Measurements from ENCODE around the gene FN3KRP. TPM values are rescaled to one million over a fixed set of nuclear protein-coding genes. Genes with fewer than 3 reads are reported as not detected.

Gene FN3KRP
- total and polyA plus RNA-seq, 2 of the 13 experiments (the other 11 are each of a cell fraction or from before 2014, with no cell fraction given), result 22.4 to 28.2 TPM

DNA sequence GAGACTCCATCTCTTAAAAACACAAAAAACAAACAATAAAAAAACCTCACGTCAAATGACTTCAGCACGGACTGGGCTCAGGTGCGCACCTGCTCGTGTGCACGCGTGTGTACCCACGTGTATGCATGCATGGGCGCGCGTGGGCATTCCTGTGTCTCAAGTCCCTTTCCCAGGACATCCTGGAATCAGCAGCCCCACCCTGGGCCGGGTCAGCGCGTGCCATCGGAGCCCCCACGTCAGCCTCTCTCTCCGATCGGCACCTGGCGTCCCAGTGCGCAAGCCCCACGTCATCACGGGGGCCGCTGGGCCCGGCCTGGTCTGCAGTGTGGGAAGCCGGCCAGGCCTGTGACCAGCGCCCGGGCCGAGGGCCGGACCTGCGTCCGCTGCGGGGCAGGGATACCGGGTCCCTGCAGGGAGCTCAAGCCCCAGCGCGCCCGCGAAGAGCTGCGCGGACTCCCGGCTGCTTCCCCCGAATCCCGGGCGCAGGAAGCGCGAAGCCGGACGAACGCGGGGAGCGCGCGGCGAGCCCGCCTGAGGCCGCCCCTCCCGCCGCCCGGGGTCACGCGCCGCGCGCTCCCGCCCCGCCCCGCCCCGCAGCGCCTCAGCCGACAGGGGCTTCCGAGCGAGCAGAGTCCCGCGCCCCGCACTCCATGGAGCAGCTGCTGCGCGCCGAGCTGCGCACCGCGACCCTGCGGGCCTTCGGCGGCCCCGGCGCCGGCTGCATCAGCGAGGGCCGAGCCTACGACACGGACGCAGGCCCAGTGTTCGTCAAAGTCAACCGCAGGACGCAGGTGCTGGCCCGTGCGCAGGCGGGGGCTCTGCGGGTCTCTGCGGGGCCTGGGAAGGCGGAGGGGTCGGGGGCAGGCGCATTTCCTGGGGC is 18.7 kb downstream of the FN3KRP start, which contains the start of gene FN3K (continued):
- TF ChIP-seq ZNF142 (CRISPR knock-in tag; IDR thresholded peaks at IDR 0.05), result peak; percentile 65
- TF ChIP-seq, protein P1, sequence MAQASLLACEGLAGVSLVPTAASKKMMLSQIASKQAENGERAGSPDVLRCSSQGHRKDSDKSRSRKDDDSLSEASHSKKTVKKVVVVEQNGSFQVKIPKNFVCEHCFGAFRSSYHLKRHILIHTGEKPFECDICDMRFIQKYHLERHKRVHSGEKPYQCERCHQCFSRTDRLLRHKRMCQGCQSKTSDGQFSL (CRISPR knock-in tag; IDR thresholded peaks at IDR 0.05), result peak; percentile 69; the same call in 1 of the 2 replicates

DNA sequence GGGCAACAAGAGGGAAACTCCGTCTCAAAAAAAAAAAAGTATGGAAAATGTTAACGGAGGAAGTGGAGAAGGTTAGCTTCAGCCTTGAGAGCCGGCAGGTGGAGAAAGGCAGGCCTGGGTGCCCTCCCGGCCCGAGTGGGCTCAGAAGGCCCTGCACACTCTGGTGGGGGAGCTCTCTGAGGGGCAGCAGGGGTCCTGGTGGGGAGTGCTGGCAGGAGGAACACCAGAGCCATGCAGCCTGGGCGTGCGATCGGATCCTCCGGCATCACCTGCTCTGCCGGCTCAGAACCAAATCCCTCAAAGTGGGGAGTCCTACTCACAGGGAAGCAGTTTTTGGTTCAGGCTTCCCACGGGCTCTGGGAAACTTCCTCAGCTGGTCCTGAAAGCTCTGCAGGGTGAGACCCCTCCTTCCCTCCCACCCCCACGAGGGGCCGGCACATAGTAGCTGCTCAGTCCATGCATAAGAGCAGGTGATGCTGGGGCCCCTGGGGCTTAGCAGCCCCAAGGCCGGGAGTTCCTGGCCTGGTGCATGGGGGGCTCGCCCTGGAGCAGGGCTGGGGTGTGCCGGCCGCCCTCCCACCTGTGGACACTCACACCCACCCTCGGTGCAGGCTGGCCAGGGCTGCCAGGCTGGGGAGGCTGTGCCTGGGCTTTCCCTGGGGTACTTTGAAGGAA is 20.1 kb downstream of the FN3KRP start:
- intact Hi-C loops (cut with micrococcal nuclease; ENCODE audit: unreplicated experiment) (no loop called here), in situ Hi-C loops (cut with HindIII; ENCODE audit: extremely low pct_ligation_motif_present, low pct_unique_long_range_greater_than_20kb) (no loop called here)
- peak overlapping the region; percentile 89 for H3K4me2 ChIP-seq (ENCODE audit: low read depth, low read length)
- no peaks in the 10 kb centered on the region for H4K20me1 ChIP-seq (ENCODE audit: insufficient read depth, low read length)
- DNase-seq (ENCODE audit: low spot score), result no peak
- H3K4me3 ChIP-seq (replicated peaks in 1 of 3; ENCODE audit: insufficient read depth in 1 of 3, low read depth in 2 of 3, low read length in 3 of 3), result peak overlapping the region; percentile 70 to 87 (median 83)
- BruUV-seq (replicated peaks), result TSS peak; percentile 54
- no peak overlapping the region for H2AFZ ChIP-seq (ENCODE audit: low read length)
- peaks cover 28% of the 10 kb centered on the region for H3K9me3 ChIP-seq (ENCODE audit: low read length)
- 32% methylated on average over 8 of the region's 18 CpGs for WGBS (ENCODE audit: low lambda C conversion rate)
- H3K79me2 ChIP-seq (ENCODE audit: insufficient read depth, low read length), result peaks cover 18% of the 10 kb centered on the region
- H3K36me3 ChIP-seq (replicated peaks in 1 of 2; ENCODE audit: control insufficient read depth in 1 of 2, insufficient read depth in 2 of 2, low read length in 2 of 2), result peaks cover 13 to 19% of the 10 kb centered on the region in 2 experiments
- peak overlapping the region; percentile 41 for H3K27ac ChIP-seq (ENCODE audit: extremely low read length, insufficient read depth, low read length)
- no peaks in the 10 kb centered on the region for H3K27me3 ChIP-seq (ENCODE audit: control insufficient read depth in 1 of 2, insufficient read depth in 2 of 2, low read length in 2 of 2)
- POLR2A ChIA-PET, result interaction anchor here (1.2 to 1.9 kb wide), 2 partner anchors 16 to 21 kb away, joined by 6 to 16 read pairs; partner anchors contain the start of gene FN3KRP
- CTCF ChIA-PET (ENCODE audit: low intra/inter-chr PET ratio, low total read pairs), result no interaction called here
- no peak for FAIRE-seq
- peaks cover 59% of the 10 kb centered on the region for H3K4me1 ChIP-seq (ENCODE audit: insufficient read depth, low read length)
- H3K9ac ChIP-seq (ENCODE audit: insufficient read depth, low read depth, low read length), result peak overlapping the region; percentile 75
- ATAC-seq, result no peak
- TF ChIP-seq MAF1 (CRISPR knock-in tag; IDR thresholded peaks at IDR 0.05; ENCODE audit: borderline replicate concordance) (no peak), ZNF362 (CRISPR knock-in tag; IDR thresholded peaks at IDR 0.05; ENCODE audit: borderline replicate concordance) (0 out of 2 replicates have a peak, but pooled peaks have one; percentile 6), JDP2 (CRISPR knock-in tag; IDR thresholded peaks at IDR 0.05; ENCODE audit: borderline replicate concordance) (no peak), PTBP1 (IDR thresholded peaks at IDR 0.05; ENCODE audit: low read depth, low read length, poor library complexity, severe bottlenecking) (peak; percentile 29)
- TF ChIP-seq, protein P2, sequence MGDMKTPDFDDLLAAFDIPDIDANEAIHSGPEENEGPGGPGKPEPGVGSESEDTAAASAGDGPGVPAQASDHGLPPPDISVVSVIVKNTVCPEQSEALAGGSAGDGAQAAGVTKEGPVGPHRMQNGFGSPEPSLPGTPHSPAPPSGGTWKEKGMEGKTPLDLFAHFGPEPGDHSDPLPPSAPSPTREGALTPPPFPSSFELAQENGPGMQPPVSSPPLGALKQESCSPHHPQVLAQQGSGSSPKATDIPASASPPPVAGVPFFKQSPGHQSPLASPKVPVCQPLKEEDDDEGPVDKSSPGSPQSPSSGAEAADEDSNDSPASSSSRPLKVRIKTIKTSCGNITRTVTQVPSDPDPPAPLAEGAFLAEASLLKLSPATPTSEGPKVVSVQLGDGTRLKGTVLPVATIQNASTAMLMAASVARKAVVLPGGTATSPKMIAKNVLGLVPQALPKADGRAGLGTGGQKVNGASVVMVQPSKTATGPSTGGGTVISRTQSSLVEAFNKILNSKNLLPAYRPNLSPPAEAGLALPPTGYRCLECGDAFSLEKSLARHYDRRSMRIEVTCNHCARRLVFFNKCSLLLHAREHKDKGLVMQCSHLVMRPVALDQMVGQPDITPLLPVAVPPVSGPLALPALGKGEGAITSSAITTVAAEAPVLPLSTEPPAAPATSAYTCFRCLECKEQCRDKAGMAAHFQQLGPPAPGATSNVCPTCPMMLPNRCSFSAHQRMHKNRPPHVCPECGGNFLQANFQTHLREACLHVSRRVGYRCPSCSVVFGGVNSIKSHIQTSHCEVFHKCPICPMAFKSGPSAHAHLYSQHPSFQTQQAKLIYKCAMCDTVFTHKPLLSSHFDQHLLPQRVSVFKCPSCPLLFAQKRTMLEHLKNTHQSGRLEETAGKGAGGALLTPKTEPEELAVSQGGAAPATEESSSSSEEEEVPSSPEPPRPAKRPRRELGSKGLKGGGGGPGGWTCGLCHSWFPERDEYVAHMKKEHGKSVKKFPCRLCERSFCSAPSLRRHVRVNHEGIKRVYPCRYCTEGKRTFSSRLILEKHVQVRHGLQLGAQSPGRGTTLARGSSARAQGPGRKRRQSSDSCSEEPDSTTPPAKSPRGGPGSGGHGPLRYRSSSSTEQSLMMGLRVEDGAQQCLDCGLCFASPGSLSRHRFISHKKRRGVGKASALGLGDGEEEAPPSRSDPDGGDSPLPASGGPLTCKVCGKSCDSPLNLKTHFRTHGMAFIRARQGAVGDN (CRISPR knock-in tag; IDR thresholded peaks at IDR 0.05), result peak; percentile 31; the same call in 1 of the 2 replicates
